GM19238 (cell line): ENCODE data around the gene PRSS33.

Source experiments
- DNase-seq: peaks from one replicate; pipeline ENCODE4 v3.0.0; 2011; ENCODE audit warnings: low spot score; ENCODE audit not compliant: insufficient read length

PRSS33 gene

GRCh38 chr16:2821487-2822157, 34.3 kb upstream of the PRSS33 start:
- no peak for DNase-seq

DNA sequence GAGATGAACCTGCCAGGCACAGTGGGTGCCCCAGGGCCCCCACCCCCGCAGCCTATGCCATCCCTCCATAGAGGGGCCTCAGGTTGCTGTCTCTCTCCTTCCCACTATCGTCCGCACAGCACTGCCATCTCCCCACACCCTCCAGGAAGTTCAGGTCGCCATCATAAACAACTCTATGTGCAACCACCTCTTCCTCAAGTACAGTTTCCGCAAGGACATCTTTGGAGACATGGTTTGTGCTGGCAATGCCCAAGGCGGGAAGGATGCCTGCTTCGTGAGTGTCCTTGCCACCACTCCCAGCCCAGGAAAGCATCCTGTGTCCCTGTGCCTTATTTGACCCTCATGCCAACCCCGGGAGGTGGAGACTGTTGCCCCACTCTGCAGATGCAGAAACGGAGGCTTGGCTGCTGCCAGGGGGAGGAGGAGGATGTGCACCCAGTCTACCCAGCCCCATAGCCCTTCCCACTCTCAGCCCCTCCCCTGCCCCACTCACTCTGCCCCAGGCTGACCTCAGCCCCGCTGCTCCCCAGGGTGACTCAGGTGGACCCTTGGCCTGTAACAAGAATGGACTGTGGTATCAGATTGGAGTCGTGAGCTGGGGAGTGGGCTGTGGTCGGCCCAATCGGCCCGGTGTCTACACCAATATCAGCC, 33.6 kb upstream of the PRSS33 start:
- no peak for DNase-seq

DNA sequence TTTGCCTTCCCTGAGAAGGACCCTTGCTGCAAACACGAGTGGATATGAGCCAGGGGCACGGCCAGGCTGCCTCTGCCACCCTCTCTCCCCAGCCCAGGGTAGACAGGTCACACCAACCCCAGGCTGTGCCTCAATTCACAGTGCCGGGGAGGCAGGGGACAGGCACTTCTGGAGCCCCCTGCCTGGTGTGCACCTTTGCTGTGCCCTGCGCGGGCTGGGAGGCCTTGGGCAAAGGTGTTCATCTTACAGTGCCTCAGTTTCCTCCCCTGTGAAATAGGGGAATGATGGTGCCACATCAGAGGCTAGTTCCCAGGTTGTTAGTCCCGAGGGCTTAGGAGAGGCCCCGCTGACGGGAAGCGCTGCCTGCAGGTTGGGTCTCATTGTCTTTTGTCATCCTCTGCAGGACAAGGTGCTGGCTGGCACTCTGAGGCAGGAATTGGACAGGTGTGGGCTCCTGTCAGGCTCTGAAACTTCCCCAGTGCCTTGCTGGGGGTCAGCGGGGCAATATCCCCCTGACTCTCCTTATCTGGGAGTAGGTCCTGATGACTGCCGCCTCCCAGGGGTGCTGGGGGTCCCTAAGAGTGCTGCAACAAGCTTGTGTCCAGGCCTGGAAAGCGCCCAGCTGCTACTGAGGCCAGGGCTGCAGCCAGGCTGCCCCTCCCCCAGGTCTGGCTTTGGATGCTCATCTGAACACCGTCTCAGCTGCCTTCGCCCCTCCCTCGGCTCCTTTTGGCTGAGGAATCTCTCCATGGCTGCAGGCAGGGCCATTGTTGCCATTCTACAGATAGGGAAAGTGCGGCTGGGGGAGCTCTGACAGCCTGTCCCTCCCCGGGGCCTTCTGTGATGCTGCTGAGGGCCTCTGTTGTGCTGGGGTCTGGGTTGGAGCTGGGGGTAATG, 32.8 kb upstream of the PRSS33 start:
- DNase-seq = no peak

- DNase-seq = no peak
Observed at GRCh38 chr16:2819179-2819938, 32.0 kb upstream of the PRSS33 start.

DNA sequence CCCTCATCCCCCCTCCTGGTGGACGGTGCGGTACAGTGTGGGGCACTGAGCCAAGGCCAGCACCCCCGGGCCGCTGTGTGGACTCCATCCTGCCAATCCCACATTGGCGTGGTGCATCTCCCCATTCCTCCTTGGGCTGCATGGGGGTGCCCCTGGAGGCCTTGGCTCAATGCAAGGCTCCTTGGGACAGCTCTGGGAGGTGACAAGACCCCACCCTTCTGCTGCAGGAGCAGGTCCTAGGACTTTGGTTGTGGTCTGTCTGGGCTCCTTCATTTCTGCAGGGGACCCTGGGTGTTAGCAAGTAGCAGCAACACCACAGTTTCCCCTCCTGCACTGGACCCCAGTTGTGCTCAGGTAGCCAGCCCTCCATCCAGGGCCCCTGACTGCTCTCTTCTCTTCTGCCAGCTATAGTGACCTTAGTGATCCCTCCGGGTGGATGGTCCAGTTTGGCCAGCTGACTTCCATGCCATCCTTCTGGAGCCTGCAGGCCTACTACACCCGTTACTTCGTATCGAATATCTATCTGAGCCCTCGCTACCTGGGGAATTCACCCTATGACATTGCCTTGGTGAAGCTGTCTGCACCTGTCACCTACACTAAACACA, 31.0 kb upstream of the PRSS33 start:
- no peak for DNase-seq

GRCh38 chr16:2817340-2818271, 30.2 kb upstream of the PRSS33 start:
- no peak for DNase-seq

GRCh38 chr16:2816751-2817339, 29.5 kb upstream of the PRSS33 start, which contains the start of gene PRSS21:
Gene PRSS21, plus strand, starts transcription at chr16:2817237. Its CDS starts 32 bp downstream, at chr16:2817269.
- no peak for DNase-seq

DNA sequence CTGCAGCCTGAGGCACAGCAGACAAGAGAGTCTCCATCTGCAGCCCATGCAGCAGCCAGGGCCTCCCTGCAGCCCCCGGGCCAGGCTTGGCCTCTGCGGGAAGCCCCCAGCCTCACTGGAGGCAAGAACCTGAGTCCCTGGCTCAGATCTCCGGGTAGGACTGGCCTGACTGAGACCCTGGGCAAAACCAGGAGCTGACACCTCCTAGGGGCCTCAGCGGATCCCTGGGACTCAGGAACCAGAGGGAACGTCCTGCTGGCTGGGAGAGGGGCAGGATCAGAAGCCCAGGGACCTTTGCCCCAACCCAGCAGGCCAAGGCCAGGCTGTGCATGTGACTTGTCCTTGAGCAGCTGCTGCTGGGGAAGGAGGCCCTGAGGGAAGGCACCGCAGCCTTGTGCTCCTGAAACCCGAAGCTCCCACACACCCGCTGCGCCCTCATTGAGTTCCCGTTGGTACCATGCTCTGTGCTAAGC, 28.0 kb upstream of the PRSS33 start:
- no peak for DNase-seq

DNA sequence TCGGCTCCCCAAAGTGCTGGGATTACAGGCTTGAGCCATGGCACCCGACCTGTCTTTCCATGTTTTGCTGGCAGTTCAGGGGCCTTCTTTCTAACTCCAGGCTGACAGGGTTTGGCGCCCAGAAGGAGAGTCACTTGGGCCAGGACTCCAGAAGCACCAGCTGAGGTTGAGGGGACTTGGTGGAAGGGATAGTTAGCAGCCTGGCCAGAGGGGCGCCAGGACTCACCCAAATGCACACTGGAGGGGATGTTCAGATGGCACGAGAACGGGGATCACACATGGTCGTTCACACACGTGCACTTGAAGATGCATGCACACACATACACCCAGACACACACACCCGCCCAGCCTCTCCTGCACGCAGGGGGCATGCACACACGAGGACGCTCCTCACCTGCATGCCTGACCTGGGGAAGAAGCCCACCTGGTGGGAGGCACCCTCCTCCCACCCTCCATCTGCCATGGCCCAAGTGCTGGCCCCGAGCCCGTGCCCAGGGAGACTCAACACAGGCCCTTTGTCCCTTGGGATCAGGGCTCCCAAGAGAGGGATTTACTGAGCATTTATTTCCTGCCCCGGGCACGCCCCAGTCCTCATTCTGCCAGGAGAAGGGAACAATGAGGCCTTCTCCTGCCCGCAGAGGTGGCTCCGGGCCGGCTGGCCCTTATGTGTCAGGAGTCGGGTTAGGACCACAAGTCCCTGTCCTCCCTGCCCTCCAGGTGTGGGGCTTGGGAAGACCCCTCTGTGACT, 27.4 kb upstream of the PRSS33 start:
- no peak for DNase-seq

DNA sequence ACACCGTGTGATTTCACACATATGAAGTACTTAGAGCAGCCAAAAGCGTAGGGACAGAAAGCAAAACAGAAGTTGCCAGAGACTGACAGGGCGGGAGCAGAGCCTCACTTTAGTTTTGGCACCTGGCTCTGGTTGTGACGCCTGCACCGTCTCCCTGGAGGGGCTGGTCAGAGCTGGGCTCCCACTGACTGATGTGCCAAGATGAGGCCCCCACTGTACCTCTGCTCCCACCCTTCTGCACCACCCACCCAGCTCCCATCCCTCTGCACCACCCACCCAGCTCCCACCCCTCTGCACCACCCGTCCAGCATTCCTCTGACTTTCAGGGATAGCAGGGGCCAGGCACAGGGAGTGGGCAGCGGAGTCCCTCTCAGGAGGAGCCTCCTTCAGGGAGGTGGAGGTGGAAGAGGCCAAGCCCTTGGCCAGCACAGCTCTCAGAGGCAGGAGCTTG, 26.4 kb upstream of the PRSS33 start:
- DNase-seq = no peak

GRCh38 chr16:2811703-2812471, 24.5 kb upstream of the PRSS33 start:
- DNase-seq = no peak

DNA sequence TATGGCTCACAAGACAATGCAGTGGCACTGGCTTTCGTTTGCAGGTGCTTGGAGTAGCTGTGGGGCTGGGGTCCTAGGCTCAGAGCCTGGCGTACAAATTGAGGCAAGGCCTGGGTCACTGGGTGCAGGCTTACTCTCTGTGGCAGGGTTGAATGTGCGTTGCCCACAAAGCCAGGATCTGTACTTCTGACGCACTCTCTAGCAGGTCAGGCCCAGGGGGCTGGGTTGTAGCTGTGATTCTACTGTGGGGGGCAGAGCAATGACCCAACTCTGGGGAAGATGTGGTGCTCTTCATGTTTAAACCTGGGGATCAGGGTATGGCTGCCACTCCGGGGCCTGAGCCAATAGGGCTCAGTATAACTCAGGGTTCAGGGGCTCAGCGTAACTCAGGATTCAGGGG, 23.3 kb upstream of the PRSS33 start:
- DNase-seq = no peak

DNA sequence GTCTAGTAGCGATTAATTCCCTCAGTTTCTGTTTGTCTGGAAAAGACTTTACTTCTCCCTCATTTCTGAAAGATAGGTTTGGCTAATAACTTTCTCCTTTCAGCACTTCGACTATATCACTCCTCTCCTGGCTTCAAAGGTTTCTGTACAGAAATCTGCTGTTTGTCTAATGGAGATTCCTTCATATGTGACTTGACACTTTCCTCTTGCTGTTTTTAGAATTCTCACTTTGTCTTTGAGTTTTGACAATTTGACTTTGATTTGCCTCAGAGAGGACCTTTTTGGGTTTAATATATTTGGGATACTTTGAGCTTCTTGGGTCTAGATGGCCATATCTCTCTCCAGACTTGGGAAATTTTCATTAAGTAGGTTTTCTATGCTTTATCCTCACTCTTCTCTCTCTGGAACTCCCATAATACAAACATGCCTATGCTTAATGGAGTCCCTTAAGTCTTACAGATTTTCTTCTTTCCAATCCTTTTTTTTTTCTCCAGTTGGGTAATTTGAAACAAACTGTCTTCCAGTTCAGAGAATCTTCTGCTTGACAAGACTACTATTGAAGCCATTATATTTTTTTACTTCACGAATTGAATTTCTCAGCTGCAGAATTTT, 21.9 kb upstream of the PRSS33 start:
- DNase-seq = no peak

GRCh38 chr16:2808181-2808580, 20.8 kb upstream of the PRSS33 start:
- DNase-seq = no peak

- no peak for DNase-seq
Observed at GRCh38 chr16:2806286-2806685, 18.9 kb upstream of the PRSS33 start.

DNA sequence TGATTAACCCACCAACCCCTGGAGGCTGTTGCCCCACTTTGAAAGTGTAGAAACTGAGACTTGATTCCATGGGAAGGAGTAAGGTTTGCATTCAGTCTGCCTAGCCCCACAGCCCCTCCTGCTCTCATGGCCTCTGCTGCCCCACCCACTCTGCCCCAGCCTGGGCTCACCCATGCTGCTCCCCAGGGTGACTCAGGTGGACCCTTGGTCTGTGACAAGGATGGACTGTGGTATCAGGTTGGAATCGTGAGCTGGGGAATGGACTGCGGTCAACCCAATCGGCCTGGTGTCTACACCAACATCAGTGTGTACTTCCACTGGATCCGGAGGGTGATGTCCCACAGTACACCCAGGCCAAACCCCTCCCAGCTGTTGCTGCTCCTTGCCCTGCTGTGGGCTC, 17.4 kb upstream of the PRSS33 start:
- no peak for DNase-seq

DNA sequence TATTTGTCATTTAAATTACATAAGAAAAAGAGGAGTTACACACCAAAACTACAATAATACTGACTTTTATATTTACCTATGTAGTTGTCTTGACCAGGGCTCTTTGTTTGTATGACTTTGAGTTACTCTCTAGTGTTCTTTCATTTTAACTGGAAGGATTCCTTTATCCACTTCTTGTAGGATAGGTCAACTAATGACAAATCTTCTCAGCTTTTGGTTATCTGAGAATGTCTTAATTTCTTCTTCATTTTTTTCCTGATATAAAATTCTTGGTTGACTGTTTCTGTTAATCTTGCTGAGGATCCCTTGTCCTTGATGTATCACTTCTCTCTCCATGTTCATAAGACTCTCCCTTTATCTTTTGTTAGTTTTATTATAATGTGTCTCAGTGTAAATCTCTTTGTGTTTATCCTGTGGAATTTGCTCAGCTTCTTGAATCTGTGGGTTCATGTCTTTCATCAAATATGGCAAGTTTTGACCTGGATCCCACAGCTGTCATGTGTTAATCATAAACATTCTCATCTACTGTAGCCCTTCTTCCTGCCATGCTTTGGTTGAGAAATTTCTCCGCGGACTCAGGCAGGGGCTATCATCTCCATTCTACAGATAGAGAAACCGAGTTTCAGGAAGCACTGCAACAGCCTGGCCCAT, 16.3 kb upstream of the PRSS33 start:
- DNase-seq = no peak
